ENCODE data around the gene NEU3. TPM values are rescaled to one million over a fixed set of nuclear protein-coding genes. Genes with fewer than 3 reads are reported as not detected.
"Not testable (repeated sequence)": the region's sequence is repeated elsewhere in the genome, so short reads cannot be mapped to it uniquely, and the experiment has no call there.

The NEU3 gene
- total and polyA plus RNA-seq, 2 of the 13 experiments (the other 11 are each of a cell fraction or from before 2014, with no cell fraction given) = 6.3 to 15.3 TPM

DNA sequence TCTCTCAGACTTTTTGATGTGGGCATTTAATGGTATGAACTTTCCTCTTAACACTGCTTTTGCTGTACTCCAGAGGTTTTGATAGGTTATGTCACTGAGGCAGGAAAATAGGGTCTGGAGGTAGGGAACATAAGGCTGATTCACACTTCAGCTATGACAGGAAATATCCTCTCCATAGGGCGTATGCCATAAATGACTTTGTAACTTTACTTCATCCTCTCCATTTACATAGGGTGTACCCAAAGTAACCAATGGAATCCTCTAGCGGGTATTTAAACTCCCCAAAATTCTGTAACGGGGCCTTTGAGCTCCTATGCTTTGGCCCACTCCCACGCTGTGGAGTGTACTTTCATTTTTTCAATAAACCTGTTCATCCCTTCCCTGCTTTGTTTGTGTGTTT, 58.5 kb downstream of the NEU3 start (continued):
- TF ChIP-seq, protein P1, sequence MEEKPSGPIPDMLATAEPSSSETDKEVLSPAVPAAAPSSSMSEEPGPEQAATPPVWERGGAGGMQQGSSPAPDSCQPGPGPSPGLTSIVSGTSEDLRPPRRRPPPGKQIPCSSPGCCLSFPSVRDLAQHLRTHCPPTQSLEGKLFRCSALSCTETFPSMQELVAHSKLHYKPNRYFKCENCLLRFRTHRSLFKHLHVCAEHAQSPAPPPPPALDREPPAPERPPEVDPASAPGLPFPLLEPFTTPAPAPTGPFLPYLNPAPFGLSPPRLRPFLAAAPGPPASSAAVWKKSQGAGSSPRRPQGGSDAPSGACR (CRISPR knock-in tag; IDR thresholded peaks at IDR 0.05) = no peak
- TF ChIP-seq, protein P2, sequence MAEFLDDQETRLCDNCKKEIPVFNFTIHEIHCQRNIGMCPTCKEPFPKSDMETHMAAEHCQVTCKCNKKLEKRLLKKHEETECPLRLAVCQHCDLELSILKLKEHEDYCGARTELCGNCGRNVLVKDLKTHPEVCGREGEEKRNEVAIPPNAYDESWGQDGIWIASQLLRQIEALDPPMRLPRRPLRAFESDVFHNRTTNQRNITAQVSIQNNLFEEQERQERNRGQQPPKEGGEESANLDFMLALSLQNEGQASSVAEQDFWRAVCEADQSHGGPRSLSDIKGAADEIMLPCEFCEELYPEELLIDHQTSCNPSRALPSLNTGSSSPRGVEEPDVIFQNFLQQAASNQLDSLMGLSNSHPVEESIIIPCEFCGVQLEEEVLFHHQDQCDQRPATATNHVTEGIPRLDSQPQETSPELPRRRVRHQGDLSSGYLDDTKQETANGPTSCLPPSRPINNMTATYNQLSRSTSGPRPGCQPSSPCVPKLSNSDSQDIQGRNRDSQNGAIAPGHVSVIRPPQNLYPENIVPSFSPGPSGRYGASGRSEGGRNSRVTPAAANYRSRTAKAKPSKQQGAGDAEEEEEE (CRISPR knock-in tag; IDR thresholded peaks at IDR 0.05; ENCODE audit: borderline replicate concordance) = no peak
- TF ChIP-seq NKX3-1 (CRISPR knock-in tag; IDR thresholded peaks at IDR 0.05) (no peak), ZNF546 (CRISPR knock-in tag; conservative IDR thresholded peaks at IDR 0.05) (no peak), SETDB1 (CRISPR knock-in tag; IDR thresholded peaks at IDR 0.05; ENCODE audit: borderline replicate concordance) (no peak)
- TF ChIP-seq, protein P3, sequence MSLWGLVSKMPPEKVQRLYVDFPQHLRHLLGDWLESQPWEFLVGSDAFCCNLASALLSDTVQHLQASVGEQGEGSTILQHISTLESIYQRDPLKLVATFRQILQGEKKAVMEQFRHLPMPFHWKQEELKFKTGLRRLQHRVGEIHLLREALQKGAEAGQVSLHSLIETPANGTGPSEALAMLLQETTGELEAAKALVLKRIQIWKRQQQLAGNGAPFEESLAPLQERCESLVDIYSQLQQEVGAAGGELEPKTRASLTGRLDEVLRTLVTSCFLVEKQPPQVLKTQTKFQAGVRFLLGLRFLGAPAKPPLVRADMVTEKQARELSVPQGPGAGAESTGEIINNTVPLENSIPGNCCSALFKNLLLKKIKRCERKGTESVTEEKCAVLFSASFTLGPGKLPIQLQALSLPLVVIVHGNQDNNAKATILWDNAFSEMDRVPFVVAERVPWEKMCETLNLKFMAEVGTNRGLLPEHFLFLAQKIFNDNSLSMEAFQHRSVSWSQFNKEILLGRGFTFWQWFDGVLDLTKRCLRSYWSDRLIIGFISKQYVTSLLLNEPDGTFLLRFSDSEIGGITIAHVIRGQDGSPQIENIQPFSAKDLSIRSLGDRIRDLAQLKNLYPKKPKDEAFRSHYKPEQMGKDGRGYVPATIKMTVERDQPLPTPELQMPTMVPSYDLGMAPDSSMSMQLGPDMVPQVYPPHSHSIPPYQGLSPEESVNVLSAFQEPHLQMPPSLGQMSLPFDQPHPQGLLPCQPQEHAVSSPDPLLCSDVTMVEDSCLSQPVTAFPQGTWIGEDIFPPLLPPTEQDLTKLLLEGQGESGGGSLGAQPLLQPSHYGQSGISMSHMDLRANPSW (CRISPR knock-in tag; IDR thresholded peaks at IDR 0.05; ENCODE audit: borderline replicate concordance) = no peak
- TF ChIP-seq, protein P4, sequence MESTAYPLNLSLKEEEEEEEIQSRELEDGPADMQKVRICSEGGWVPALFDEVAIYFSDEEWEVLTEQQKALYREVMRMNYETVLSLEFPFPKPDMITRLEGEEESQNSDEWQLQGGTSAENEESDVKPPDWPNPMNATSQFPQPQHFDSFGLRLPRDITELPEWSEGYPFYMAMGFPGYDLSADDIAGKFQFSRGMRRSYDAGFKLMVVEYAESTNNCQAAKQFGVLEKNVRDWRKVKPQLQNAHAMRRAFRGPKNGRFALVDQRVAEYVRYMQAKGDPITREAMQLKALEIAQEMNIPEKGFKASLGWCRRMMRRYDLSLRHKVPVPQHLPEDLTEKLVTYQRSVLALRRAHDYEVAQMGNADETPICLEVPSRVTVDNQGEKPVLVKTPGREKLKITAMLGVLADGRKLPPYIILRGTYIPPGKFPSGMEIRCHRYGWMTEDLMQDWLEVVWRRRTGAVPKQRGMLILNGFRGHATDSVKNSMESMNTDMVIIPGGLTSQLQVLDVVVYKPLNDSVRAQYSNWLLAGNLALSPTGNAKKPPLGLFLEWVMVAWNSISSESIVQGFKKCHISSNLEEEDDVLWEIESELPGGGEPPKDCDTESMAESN (CRISPR knock-in tag; conservative IDR thresholded peaks at IDR 0.05) = no peak
- TF ChIP-seq, protein P5, sequence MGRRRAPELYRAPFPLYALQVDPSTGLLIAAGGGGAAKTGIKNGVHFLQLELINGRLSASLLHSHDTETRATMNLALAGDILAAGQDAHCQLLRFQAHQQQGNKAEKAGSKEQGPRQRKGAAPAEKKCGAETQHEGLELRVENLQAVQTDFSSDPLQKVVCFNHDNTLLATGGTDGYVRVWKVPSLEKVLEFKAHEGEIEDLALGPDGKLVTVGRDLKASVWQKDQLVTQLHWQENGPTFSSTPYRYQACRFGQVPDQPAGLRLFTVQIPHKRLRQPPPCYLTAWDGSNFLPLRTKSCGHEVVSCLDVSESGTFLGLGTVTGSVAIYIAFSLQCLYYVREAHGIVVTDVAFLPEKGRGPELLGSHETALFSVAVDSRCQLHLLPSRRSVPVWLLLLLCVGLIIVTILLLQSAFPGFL (CRISPR knock-in tag; IDR thresholded peaks at IDR 0.05) = no peak
- TF ChIP-seq, protein P6, sequence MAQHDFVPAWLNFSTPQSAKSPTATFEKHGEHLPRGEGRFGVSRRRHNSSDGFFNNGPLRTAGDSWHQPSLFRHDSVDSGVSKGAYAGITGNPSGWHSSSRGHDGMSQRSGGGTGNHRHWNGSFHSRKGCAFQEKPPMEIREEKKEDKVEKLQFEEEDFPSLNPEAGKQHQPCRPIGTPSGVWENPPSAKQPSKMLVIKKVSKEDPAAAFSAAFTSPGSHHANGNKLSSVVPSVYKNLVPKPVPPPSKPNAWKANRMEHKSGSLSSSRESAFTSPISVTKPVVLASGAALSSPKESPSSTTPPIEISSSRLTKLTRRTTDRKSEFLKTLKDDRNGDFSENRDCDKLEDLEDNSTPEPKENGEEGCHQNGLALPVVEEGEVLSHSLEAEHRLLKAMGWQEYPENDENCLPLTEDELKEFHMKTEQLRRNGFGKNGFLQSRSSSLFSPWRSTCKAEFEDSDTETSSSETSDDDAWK (CRISPR knock-in tag; IDR thresholded peaks at IDR 0.05) = no peak

DNA sequence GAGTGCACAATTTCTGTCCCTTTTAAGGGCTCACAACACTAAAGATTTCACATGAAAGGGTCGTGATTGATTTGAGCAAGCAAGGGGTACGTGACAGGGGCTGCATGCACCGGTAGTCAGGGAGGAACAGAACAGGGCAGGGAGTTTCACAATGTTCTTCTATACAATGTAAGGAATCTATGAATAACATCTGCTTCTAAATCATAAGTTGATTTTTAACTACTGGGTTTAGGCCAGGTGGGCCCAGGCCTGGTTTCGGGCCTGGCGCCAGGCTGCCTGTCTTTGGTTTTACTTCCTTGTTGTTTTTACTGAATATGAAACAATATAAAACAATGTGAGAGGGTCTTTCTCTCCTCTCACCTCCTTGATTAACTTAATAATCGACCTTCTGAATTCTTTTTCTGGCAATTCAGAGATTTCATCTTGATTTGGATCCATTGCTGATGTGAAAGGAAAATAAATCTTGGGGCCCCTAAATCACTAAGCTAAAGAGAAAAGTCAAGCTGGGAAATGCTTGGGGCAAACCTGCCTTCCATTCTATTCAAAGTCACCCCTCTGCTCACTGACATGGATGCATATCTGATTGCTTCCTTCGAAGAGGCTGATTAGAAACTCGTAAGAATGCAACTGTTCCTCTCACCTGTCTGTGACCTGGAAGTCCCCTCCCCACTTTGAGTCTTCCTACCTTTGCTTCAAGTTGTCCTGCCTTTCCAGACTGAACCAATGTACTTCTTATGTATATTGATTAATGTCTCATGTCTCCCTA, 61.0 kb downstream of the NEU3 start:
- intact Hi-C loops (cut with micrococcal nuclease; ENCODE audit: unreplicated experiment); BruUV-seq (replicated peaks): not testable (repeated sequence)

More for the DNA sequence above, 61.0 kb downstream of the NEU3 start:
- H3K79me2 ChIP-seq (ENCODE audit: insufficient read depth, low read length); H3K27me3 ChIP-seq (ENCODE audit: control insufficient read depth in 1 of 2, insufficient read depth in 2 of 2, low read length in 2 of 2); H3K4me3 ChIP-seq (replicated peaks in 1 of 3; ENCODE audit: insufficient read depth in 1 of 3, low read depth in 2 of 3, low read length in 3 of 3); H3K27ac ChIP-seq (ENCODE audit: extremely low read length, insufficient read depth, low read length); POLR2A ChIA-PET; H4K20me1 ChIP-seq (ENCODE audit: insufficient read depth, low read length); FAIRE-seq; H3K36me3 ChIP-seq (replicated peaks in 1 of 2; ENCODE audit: control insufficient read depth in 1 of 2, insufficient read depth in 2 of 2, low read length in 2 of 2); H2AFZ ChIP-seq (ENCODE audit: low read length); H3K9ac ChIP-seq (ENCODE audit: insufficient read depth, low read depth, low read length); H3K9me3 ChIP-seq (ENCODE audit: low read length); H3K4me1 ChIP-seq (ENCODE audit: insufficient read depth, low read length); CTCF ChIA-PET (ENCODE audit: low intra/inter-chr PET ratio, low total read pairs); in situ Hi-C loops (cut with HindIII; ENCODE audit: extremely low pct_ligation_motif_present, low pct_unique_long_range_greater_than_20kb); ATAC-seq; H3K4me2 ChIP-seq (ENCODE audit: low read depth, low read length); DNase-seq (ENCODE audit: low spot score): not testable (repeated sequence)
- 19% methylated on average over 8 of the region's 8 CpGs for WGBS (ENCODE audit: low lambda C conversion rate)
